KOPT-K1 (cell line): ENCODE measurements around the gene SPATS1.
"Not testable (repeated sequence)": the region's sequence is repeated elsewhere in the genome, so short reads cannot be mapped to it uniquely, and the experiment has no call there.

ENCODE experiments used
- H3K27ac ChIP-seq: fragments of 200-600 bp; sonication (generic); 2 replicates; pipeline ENCODE4 v1.5.1; 2016; ENCODE audit warnings: antibody characterized with exemption, mild to moderate bottlenecking, low read depth, low read length; ENCODE audit not compliant: poor library complexity, severe bottlenecking
- H3K36me3 ChIP-seq: fragments of 200-600 bp; sonication (generic); 2 replicates; pipeline ENCODE4 v1.5.1; 2017; ENCODE audit warnings: antibody characterized with exemption, mild to moderate bottlenecking, low read length, moderate library complexity; ENCODE audit not compliant: insufficient read depth
- H3K9me3 ChIP-seq: fragments of 200-600 bp; sonication (generic); 2 replicates; pipeline ENCODE4 v1.5.1; 2017; ENCODE audit warnings: antibody characterized with exemption, low read length, mild to moderate bottlenecking; ENCODE audit not compliant: insufficient read depth, poor library complexity, severe bottlenecking

Gene SPATS1

DNA sequence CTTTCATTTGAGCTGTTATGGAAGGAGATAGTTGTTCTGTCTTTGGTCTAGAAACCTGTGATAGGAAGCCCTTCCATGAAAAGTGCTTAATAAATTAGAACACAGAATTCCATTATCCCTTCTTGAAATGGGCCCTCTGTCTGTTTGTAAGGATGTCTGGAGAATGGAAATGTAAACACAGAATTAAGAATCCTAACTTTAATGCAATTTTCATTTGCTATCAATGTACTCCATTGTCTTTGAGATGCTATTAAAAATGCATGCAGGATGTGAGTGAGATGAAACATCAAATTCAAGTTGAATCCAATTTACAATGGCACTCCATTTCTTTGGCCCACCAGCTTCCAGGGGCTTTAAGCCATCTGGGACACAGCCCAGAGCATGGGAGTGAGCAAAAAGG, 15.4 kb upstream of the SPATS1 start:
- H3K36me3 ChIP-seq: no peaks in the 10 kb centered on the region
- H3K27ac ChIP-seq: no peak overlapping the region
- H3K9me3 ChIP-seq: no peaks in the 10 kb centered on the region

DNA sequence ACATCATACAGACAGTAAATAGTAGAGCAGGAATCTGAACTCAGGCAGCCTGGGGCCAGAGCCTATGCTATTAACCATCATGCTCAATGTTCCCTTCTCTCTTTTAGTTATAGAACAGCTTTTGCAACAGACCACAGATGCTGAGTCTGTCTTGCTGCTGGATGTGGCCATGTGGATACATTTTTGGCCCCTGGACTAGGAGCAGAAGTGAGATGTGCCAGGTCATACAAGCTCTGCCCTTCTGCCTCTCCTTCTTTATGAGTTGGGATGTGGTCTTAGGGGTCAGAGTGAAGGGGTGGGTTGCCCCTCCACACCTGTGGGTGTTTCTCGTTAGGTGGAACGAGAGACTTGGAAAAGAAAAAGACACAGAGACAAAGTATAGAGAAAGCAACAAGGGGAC, 14.7 kb upstream of the SPATS1 start:
- H3K27ac ChIP-seq: no peak overlapping the region
- H3K9me3 ChIP-seq: no peaks in the 10 kb centered on the region
- no peaks in the 10 kb centered on the region for H3K36me3 ChIP-seq

- not testable (repeated sequence) for H3K36me3 ChIP-seq, H3K9me3 ChIP-seq, H3K27ac ChIP-seq
Measured at GRCh38 chr6:44328203-44328602, 14.2 kb upstream of the SPATS1 start.

GRCh38 chr6:44329858-44330257, 12.6 kb upstream of the SPATS1 start:
- Histone ChIP-seq H3K27ac (no peak overlapping the region), H3K9me3 (no peaks in the 10 kb centered on the region)

GRCh38 chr6:44332585-44332984, 9.9 kb upstream of the SPATS1 start:
- Histone ChIP-seq H3K27ac (no peak overlapping the region), H3K36me3 (no peaks in the 10 kb centered on the region), H3K9me3 (no peaks in the 10 kb centered on the region)

More at GRCh38 chr6:44329858-44330257, 12.6 kb upstream of the SPATS1 start:
- no peaks in the 10 kb centered on the region for H3K36me3 ChIP-seq

DNA sequence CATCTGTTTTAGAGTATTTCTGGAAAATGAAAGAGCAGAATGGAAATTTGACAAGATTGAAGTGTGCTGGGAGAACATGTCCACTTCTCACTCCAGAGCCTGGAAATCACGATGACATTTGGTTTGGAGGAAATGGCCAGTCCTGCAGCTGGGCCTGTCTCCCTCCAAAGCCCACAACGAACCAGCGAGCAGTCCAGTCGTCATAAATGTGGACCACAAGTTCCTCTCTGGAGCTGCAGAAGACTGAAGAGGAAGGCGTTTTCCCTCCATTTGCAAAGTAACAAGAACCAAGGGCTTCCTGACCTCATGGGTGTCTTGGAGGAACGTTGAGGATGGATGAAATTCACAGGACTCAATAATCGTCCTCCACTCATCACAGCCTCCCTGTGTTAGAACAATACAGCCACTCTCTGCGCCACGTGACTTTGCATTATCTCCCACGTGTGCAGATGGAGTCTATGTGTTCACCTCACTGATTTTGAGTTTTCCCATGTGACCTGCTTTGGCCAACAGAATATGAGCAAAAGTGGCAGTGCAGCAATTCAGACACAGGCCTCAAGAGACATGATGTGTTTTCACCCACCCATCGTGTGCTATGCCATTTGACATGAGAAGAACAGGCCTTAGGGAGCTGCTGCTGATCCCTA, 9.1 kb upstream of the SPATS1 start:
- H3K36me3 ChIP-seq: no peaks in the 10 kb centered on the region
- H3K9me3 ChIP-seq: no peaks in the 10 kb centered on the region
- H3K27ac ChIP-seq: no peak overlapping the region

DNA sequence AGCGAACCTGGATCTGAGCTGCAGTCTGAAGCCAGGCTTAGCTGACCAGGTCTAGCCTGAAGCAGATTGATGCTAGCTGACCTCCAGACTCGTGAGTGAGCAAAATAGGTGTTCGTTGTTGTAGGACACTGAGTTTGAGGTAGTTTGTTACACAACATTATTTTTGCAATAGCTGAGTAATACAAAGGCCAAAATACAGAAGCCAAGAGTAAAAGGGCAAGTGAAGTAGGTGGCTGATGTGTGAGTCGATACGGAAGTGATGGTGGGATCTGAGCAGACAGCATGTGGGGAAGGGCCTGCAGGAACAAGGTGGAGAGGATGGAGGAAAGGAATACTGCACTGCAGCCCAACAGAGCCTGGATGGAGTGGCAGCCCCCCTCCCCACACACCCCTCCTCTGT, 8.5 kb upstream of the SPATS1 start:
- Histone ChIP-seq H3K36me3 (no peaks in the 10 kb centered on the region), H3K27ac (no peak overlapping the region), H3K9me3 (no peaks in the 10 kb centered on the region)

DNA sequence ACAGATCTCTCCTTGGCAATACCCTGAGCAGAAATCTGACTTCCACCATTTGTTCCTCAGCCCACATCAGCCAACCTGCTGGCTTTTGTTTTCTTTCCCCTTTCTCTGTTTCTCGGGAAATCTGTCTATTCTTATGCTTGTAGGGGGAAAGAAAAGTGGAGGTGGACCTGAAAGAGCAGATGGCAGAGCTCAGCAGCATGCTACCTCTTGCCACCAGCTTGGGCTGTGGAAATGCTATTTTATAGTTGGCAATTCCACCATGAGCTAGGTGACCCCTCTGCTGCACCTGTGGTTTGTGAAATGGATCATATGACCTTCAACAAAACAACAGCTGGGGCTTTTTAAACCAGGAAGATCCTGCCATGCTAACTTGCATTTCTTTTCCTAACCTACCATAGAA, 6.8 kb upstream of the SPATS1 start:
- Histone ChIP-seq H3K36me3 (no peaks in the 10 kb centered on the region), H3K9me3 (no peaks in the 10 kb centered on the region), H3K27ac (no peak overlapping the region)

DNA sequence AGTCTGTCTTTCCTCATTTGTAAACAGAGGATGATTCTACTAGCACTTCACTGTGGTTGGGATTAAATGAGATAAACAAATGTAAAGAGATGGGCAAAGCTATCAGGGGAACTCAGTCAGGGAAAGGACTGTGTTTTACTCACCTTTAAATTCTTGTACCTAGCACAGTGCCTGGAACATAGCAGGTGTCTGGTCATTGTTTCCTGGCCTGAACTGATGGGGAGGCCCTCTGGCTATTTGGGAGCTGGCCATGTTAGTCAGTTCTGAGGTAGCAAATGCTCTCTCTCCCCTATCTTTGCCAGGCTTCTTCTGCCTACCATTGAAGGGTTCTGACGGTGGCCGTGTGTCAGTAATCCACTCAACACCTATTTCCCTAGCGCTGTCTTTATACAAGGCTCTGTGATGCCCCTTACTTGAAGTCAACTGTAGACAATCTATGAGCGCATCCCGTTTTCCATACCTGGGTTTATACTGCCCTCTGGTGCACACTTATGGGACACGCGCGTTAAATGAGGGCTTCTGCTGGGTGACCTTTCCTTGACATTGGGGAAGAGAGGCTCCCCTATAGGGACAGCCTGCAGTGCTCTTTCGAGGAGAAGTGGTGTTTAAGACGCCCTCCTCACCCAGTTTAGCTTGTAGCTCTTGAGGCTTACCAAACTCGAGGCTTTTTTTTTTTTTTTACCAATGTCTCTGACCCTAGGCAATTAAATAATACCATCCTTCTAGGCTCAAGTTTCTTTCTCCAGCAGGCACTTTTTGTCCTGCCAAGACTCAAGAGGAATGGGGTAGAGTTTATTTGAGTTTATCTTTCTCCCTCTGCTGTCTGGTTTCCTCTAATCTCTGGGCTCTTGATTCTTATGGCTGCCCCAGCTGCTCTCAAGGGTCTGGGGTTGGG, 4.0 kb upstream of the SPATS1 start:
- H3K27ac ChIP-seq: no peak overlapping the region
- H3K36me3 ChIP-seq: no peaks in the 10 kb centered on the region
- H3K9me3 ChIP-seq: no peaks in the 10 kb centered on the region

DNA sequence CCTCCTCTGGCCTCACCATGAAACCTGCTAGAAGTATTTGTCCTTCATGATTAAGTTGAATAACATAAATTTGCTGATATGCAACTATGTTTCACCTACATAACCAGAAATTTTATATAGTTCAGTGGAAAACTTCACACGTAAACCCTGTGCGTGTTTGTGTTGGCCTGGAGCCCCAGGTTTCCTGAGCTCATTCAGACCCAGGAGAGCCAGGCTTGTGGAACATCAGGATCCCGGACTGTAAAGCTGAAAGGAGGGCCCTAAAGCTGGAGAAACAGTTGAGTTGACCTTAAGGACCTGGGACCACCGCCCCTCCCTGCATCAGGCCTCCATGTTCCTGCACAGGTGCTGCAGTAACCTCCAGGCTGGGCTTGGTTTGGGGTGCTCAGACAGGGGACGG, 3.1 kb upstream of the SPATS1 start:
- H3K27ac ChIP-seq: no peak overlapping the region
- no peaks in the 10 kb centered on the region for H3K9me3 ChIP-seq

DNA sequence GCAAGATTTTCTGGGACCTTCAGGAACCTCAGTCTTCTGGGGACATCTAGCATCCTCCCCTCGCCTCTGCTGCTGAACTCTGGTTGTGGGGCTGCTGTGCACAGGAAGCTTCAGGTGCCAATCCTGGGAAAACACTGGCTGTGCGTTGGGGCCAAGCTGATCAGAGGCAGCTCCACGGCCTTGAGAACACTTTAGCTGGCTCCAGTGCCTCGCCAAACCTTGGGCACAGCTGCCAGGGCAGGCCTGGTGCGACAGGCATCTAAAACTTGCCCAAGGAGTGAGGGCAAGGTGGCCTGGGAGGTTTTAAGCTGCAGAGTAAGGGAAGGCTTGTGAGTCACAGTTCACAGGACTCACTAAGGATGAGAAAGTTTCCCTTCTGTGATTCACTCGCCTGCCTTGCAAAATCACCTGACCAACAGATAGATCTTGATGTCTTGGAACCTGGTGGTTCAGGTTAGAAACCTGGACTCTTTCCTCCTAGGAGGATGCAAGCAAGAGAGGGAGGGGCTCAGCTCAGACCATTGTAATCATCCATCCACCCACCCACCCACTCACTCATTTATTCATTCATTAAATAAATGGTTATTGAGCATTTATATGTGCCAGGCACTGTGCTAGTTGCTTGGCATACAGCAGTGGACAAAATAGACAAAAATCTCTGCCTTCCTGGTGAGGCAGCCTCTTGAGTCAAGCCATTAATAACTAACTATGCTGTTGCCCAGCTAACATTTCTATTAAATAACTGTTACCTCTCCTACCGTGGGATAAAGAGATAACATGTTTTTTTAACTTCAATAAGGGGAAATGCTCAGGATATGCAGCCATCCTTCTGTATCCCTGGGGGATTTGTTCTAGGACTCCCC, 2.5 kb upstream of the SPATS1 start:
- no peaks in the 10 kb centered on the region for H3K36me3 ChIP-seq
- H3K27ac ChIP-seq: no peak overlapping the region
- H3K9me3 ChIP-seq: no peaks in the 10 kb centered on the region

More for the DNA sequence above, 3.1 kb upstream of the SPATS1 start:
- no peaks in the 10 kb centered on the region for H3K36me3 ChIP-seq

- no peaks in the 10 kb centered on the region for H3K9me3 ChIP-seq
- H3K36me3 ChIP-seq: no peaks in the 10 kb centered on the region
- H3K27ac ChIP-seq: no peak overlapping the region
Measured at GRCh38 chr6:44341095-44341890, 1.2 kb upstream of the SPATS1 start.

- no peak overlapping the region for H3K27ac ChIP-seq
Measured at GRCh38 chr6:44342052-44342451, 398 bp upstream of the SPATS1 start.

DNA sequence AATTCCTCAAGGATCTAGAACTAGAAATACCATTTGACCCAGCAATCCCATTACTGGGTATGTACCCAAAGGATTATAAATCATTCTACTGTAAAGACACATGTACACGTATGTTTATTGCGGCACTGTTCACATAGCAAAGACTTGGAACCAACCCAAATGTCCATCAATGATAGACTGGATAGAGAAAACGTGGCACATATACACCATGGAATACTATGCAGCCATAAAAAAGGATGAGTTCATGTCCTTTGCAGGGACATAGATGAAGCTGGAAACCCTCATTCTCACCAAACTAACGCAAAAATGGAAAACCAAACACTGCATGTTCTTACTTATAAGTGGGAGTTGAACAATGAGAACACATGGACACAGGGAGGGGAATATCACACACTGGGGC, 4.4 kb downstream of the SPATS1 start:
- not testable (repeated sequence) for H3K36me3 ChIP-seq, H3K27ac ChIP-seq, H3K9me3 ChIP-seq

More at GRCh38 chr6:44342052-44342451, 398 bp upstream of the SPATS1 start:
- no peaks in the 10 kb centered on the region for H3K36me3 ChIP-seq
- H3K9me3 ChIP-seq: no peaks in the 10 kb centered on the region
